H1 (cell line): ENCODE measurements around the gene C19orf25.

Source experiments
- CREB1 ChIP-seq: IDR thresholded peaks from 2 replicates; pipeline ENCODE4 v1.6.1; 2012; ENCODE audit warnings: inconsistent platforms
- EGR1 ChIP-seq: IDR thresholded peaks from 2 replicates; pipeline ENCODE4 v1.6.1; 2011; ENCODE audit warnings: low read depth, low read length, borderline replicate concordance
- EZH2 ChIP-seq: fragments of 200-600 bp; sonication (generic); IDR thresholded peaks from 2 replicates; pipeline ENCODE4 v1.7.1; 2012; ENCODE audit warnings: low read depth, mild to moderate bottlenecking, moderate library complexity, low read length, inconsistent platforms; ENCODE audit not compliant: severe bottlenecking
- HDAC6 ChIP-seq: IDR thresholded peaks from one replicate; pipeline ENCODE4 v1.7.1; 2012; ENCODE audit warnings: low read depth, mild to moderate bottlenecking, inconsistent platforms, low read length, moderate library complexity
- POLR2A ChIP-seq, 2 experiments: IDR thresholded peaks; 1 replicate in 1 of 2; 2 replicates in 1 of 2; pipeline ENCODE4 v1.6.1; 2011; ENCODE audit warnings: low read depth in 2 of 2, low read length in 2 of 2, mild to moderate bottlenecking in 2 of 2; ENCODE audit errors: control extremely low read depth in 1 of 2
- POLR2AphosphoS5 ChIP-seq: IDR thresholded peaks from 2 replicates; pipeline ENCODE4 v1.6.1; 2011; ENCODE audit warnings: low read depth, low read length
- SIX5 ChIP-seq: IDR thresholded peaks from 2 replicates; pipeline ENCODE4 v1.6.1; 2011; ENCODE audit warnings: mild to moderate bottlenecking, low read depth, low read length
- SP1 ChIP-seq: IDR thresholded peaks from 2 replicates; pipeline ENCODE4 v1.6.1; 2011; ENCODE audit warnings: low read depth, low read length
- TAF1 ChIP-seq: IDR thresholded peaks from 2 replicates; pipeline ENCODE4 v1.6.1; 2011; ENCODE audit warnings: mild to moderate bottlenecking, low read depth, low read length
- TF ChIP-seq, protein P1 (sequence below), 3 experiments: IDR thresholded peaks; 1 replicate in 2 of 3; 2 replicates in 1 of 3; pipeline versions ENCODE4 v1.5.1 to v1.6.1; 2011; ENCODE audit warnings: low read length in 3 of 3, mild to moderate bottlenecking in 3 of 3, inconsistent platforms in 2 of 3, low read depth in 1 of 3, moderate library complexity in 1 of 3; ENCODE audit not compliant: insufficient read depth in 1 of 3; ENCODE audit errors: control extremely low read depth in 1 of 3

DNA sequence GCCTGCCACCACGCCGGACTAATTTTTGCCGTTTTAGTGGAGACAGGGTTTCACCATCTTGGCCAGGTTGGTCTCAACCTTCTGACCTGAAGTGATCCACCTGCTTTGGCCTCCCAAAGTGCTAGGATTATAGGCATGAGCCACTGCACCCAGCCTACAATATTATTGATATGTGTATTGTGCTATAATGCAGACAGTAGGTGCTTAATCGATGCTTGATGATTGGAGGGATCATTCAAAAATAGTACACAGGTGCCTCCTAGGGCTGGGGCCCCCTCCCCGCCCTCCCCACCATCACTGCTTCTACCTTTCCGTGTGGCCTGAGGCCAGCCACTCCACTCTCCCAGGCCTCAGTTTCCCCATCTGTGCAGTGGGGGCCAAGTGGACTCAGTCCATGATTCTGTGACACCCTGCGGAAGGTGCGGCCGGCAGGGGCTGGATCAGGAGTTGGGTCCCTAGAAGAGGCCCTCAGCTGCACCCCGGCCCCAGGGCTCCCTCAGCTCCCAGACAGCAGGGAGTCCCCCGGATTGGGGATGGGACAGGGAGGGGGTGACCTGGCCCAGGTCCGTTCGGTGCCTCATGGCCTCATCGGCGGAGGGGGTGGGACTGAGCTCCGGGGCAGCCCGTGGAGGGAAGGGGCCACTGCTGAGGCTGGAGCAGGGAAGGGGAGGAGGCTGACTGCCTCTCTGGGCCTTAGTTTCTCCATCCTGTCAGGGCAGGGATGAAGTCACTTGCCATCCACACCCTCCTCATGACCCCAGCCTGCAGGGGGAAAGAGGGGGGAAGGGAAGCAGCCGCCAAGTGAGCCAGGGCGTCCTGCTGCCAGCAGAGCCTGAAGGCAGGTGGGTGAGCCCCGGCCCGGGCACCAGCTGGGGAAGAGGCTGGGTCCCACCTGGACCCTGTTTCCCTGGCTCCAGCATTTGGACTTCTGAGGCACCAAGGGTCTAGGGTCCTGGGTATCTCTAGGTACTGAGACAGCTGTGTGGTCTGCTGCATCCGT, 32.6 kb upstream of the C19orf25 start:
- TF ChIP-seq HDAC6 (no peak), EGR1 (no peak), TAF1 (no peak), POLR2AphosphoS5 (no peak), EZH2 (no peak), SP1 (no peak), SIX5 (no peak), POLR2A (IDR thresholded peaks at IDR 0.05; ENCODE audit: control extremely low read depth in 1 of 2, low read depth in 2 of 2, low read length in 2 of 2) (no peak), CREB1 (no peak)
- TF ChIP-seq, protein P1, sequence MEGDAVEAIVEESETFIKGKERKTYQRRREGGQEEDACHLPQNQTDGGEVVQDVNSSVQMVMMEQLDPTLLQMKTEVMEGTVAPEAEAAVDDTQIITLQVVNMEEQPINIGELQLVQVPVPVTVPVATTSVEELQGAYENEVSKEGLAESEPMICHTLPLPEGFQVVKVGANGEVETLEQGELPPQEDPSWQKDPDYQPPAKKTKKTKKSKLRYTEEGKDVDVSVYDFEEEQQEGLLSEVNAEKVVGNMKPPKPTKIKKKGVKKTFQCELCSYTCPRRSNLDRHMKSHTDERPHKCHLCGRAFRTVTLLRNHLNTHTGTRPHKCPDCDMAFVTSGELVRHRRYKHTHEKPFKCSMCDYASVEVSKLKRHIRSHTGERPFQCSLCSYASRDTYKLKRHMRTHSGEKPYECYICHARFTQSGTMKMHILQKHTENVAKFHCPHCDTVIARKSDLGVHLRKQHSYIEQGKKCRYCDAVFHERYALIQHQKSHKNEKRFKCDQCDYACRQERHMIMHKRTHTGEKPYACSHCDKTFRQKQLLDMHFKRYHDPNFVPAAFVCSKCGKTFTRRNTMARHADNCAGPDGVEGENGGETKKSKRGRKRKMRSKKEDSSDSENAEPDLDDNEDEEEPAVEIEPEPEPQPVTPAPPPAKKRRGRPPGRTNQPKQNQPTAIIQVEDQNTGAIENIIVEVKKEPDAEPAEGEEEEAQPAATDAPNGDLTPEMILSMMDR (IDR thresholded peaks at IDR 0.05; ENCODE audit: control extremely low read depth in 1 of 3, insufficient read depth in 1 of 3, low read depth in 1 of 3, low read length in 3 of 3) = no peak
